ENCODE results near the gene CCSER1. TPM values are rescaled to one million over a fixed set of nuclear protein-coding genes. Genes with fewer than 3 reads are reported as not detected.
A peak's percentile ranks its signal among the peaks of the same experiment; 100 is the strongest.
"Not testable (repeated sequence)": the region's sequence is repeated elsewhere in the genome, so short reads cannot be mapped to it uniquely, and the experiment has no call there.

The CCSER1 gene
- total RNA-seq, 1 experiment from 2014 or later: 0.63 TPM

- TF ChIP-seq CTCF (IDR thresholded peaks at IDR 0.05; ENCODE audit: unreplicated experiment): no peak
- no peak overlapping the region for H3K27ac Mint-ChIP-seq (ENCODE audit: low read depth, unreplicated experiment)
- H3K4me1 Mint-ChIP-seq (ENCODE audit: insufficient read depth, unreplicated experiment): no peaks in the 10 kb centered on the region
- no peaks in the 10 kb centered on the region for H3K27me3 Mint-ChIP-seq (ENCODE audit: insufficient read depth, unreplicated experiment)
- no TSS peak for BruUV-seq (replicated peaks)
- no peak overlapping the region for H3K4me3 Mint-ChIP-seq (ENCODE audit: unreplicated experiment)
- H3K36me3 Mint-ChIP-seq (ENCODE audit: insufficient read depth, unreplicated experiment): no peaks in the 10 kb centered on the region
- peaks cover 10% of the 10 kb centered on the region for H3K9me3 Mint-ChIP-seq (ENCODE audit: unreplicated experiment)
- CTCF ChIA-PET: interaction anchor here (0.7 kb wide), 1 partner anchor 226 kb away, joined by 4 read pairs; no protein-coding TSS in a partner anchor
- DNase-seq (ENCODE audit: unreplicated experiment): peak; percentile 5
- intact Hi-C loops (cut with micrococcal nuclease): no loop called here
- POLR2A ChIA-PET: no interaction called here
Observed at GRCh38 chr4:91330555-91331137, 1203.5 kb downstream of the CCSER1 start.

- DNase-seq (ENCODE audit: unreplicated experiment): no peak
- Mint-ChIP-seq H3K36me3 (ENCODE audit: insufficient read depth, unreplicated experiment) (no peaks in the 10 kb centered on the region), H3K9me3 (ENCODE audit: unreplicated experiment) (no peaks in the 10 kb centered on the region), H3K4me3 (ENCODE audit: unreplicated experiment) (no peak overlapping the region), H3K27me3 (ENCODE audit: insufficient read depth, unreplicated experiment) (no peaks in the 10 kb centered on the region), H3K27ac (ENCODE audit: low read depth, unreplicated experiment) (no peak overlapping the region), H3K4me1 (ENCODE audit: insufficient read depth, unreplicated experiment) (no peaks in the 10 kb centered on the region)
- no peak for TF ChIP-seq CTCF (IDR thresholded peaks at IDR 0.05; ENCODE audit: unreplicated experiment)
- no TSS peak for BruUV-seq (replicated peaks)
- ChIA-PET POLR2A (interaction anchor here (0.7 kb wide), 1 partner anchor 417 kb away, joined by 3 read pairs; no protein-coding TSS in a partner anchor), CTCF (interaction anchor here (0.6 kb wide), 1 partner anchor 368 kb away, joined by 3 read pairs; no protein-coding TSS in a partner anchor)
- intact Hi-C loops (cut with micrococcal nuclease): no loop called here
Observed at GRCh38 chr4:91340822-91341221, 1213.6 kb downstream of the CCSER1 start.

GRCh38 chr4:91345632-91346031 is 1218.4 kb downstream of the CCSER1 start:
- Mint-ChIP-seq H3K36me3 (ENCODE audit: insufficient read depth, unreplicated experiment) (no peaks in the 10 kb centered on the region), H3K27me3 (ENCODE audit: insufficient read depth, unreplicated experiment) (no peaks in the 10 kb centered on the region), H3K4me1 (ENCODE audit: insufficient read depth, unreplicated experiment) (no peaks in the 10 kb centered on the region), H3K9me3 (ENCODE audit: unreplicated experiment) (no peaks in the 10 kb centered on the region), H3K4me3 (ENCODE audit: unreplicated experiment) (no peak overlapping the region), H3K27ac (ENCODE audit: low read depth, unreplicated experiment) (no peak overlapping the region)
- intact Hi-C loops (cut with micrococcal nuclease): no loop called here
- ChIA-PET POLR2A (no interaction called here), CTCF (no interaction called here)
- TF ChIP-seq CTCF (IDR thresholded peaks at IDR 0.05; ENCODE audit: unreplicated experiment): no peak
- BruUV-seq (replicated peaks): no TSS peak
- DNase-seq (ENCODE audit: unreplicated experiment): no peak

GRCh38 chr4:91356496-91356895 is 1229.3 kb downstream of the CCSER1 start:
- BruUV-seq (replicated peaks); intact Hi-C loops (cut with micrococcal nuclease); H3K4me1 Mint-ChIP-seq (ENCODE audit: insufficient read depth, unreplicated experiment); H3K27ac Mint-ChIP-seq (ENCODE audit: low read depth, unreplicated experiment); H3K4me3 Mint-ChIP-seq (ENCODE audit: unreplicated experiment); H3K36me3 Mint-ChIP-seq (ENCODE audit: insufficient read depth, unreplicated experiment); DNase-seq (ENCODE audit: unreplicated experiment); CTCF ChIA-PET; H3K27me3 Mint-ChIP-seq (ENCODE audit: insufficient read depth, unreplicated experiment): not testable (repeated sequence)
- POLR2A ChIA-PET: interaction anchor here (1.0 kb wide), 1 partner anchor 9 kb away, joined by 3 read pairs; no protein-coding TSS in a partner anchor
- H3K9me3 Mint-ChIP-seq (ENCODE audit: unreplicated experiment): peaks cover 15% of the 10 kb centered on the region

- DNase-seq (ENCODE audit: unreplicated experiment); BruUV-seq (replicated peaks); H3K9me3 Mint-ChIP-seq (ENCODE audit: unreplicated experiment); intact Hi-C loops (cut with micrococcal nuclease); H3K4me1 Mint-ChIP-seq (ENCODE audit: insufficient read depth, unreplicated experiment); H3K27me3 Mint-ChIP-seq (ENCODE audit: insufficient read depth, unreplicated experiment); CTCF ChIA-PET; H3K36me3 Mint-ChIP-seq (ENCODE audit: insufficient read depth, unreplicated experiment); H3K4me3 Mint-ChIP-seq (ENCODE audit: unreplicated experiment); POLR2A ChIA-PET: not testable (repeated sequence)
- H3K27ac Mint-ChIP-seq (ENCODE audit: low read depth, unreplicated experiment): peak overlapping the region; percentile 49
Observed at GRCh38 chr4:91358016-91358415, 1230.8 kb downstream of the CCSER1 start.

- DNase-seq (ENCODE audit: unreplicated experiment); H3K4me3 Mint-ChIP-seq (ENCODE audit: unreplicated experiment); H3K36me3 Mint-ChIP-seq (ENCODE audit: insufficient read depth, unreplicated experiment); H3K9me3 Mint-ChIP-seq (ENCODE audit: unreplicated experiment); CTCF ChIA-PET; intact Hi-C loops (cut with micrococcal nuclease); BruUV-seq (replicated peaks); H3K27me3 Mint-ChIP-seq (ENCODE audit: insufficient read depth, unreplicated experiment); H3K4me1 Mint-ChIP-seq (ENCODE audit: insufficient read depth, unreplicated experiment): not testable (repeated sequence)
- peak overlapping the region; percentile 49 for H3K27ac Mint-ChIP-seq (ENCODE audit: low read depth, unreplicated experiment)
- POLR2A ChIA-PET: interaction anchor here (0.6 kb wide), 1 partner anchor 252 kb away, joined by 3 read pairs; no protein-coding TSS in a partner anchor
Observed at GRCh38 chr4:91358621-91359020, 1231.4 kb downstream of the CCSER1 start.

Data from MCF 10A (cell line).